ENCODE results near the gene HSP90AB1. TPM values are rescaled to one million over a fixed set of nuclear protein-coding genes. Genes with fewer than 3 reads are reported as not detected.

HSP90AB1 gene
- total RNA-seq, 1 donor from 2014 or later: 914 TPM

DNA sequence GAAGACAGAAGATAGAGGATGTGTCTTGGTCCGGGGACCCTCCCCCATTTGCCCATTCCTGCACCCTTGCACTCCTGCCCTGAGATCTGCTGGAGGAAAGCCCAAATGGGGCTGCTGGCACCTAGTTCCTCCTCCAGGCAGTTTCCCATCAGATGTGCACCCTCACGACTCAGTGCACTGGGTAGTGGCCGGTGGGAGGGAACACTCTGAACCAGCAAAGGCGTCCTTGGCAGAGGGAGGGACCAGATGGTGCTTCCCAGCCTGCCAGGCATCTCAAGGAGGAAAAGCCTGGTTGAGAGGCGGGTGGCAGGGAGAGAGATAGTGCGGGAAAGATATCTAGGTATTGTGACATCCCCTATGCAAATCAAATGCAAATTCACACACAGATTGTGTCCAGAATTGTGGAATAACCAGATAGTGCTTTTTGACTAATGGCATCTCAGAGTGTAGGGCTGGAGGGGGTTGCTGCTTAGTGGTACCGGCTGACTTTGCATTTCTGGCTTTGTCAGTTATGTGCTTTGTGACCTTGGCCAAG, 42.9 kb downstream of the HSP90AB1 start:
- H3K27me3 ChIP-seq (ENCODE audit: insufficient read depth, low read length): peaks cover 39% of the 10 kb centered on the region
- H3K36me3 Mint-ChIP-seq (ENCODE audit: low read depth, unreplicated experiment): peaks cover 4% of the 10 kb centered on the region
- no peak overlapping the region for H3K27ac Mint-ChIP-seq (ENCODE audit: unreplicated experiment)

DNA sequence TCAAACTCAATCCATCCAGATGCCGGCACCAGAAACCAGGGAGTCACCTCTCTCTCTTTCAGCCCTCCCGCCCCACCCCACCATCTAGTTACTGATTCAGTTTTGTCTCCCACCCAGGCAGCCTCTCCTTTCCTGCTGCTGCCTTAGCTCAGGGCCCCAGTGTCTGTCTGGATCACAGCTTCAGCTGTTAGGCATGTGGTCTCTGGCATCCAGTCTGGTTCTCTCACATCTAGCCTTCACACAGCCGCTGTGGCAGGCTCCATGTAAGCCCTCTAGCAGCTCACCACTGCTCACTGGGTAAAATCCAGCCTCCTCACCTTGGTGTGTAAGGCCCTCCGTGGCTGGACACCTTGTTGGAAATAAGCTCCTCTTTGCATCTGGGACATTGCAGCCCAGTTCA, 44.9 kb downstream of the HSP90AB1 start:
- Histone ChIP-seq H3K36me3 (ENCODE audit: insufficient read depth, low read length) (no peaks in the 10 kb centered on the region), H4K20me1 (ENCODE audit: insufficient read depth, low read length) (peaks cover 2% of the 10 kb centered on the region), H3K4me2 (ENCODE audit: low read length) (no peak overlapping the region), H3K9me3 (ENCODE audit: insufficient read depth, low read depth, low read length) (peaks cover 3% of the 10 kb centered on the region), H3K27me3 (ENCODE audit: insufficient read depth, low read length) (peaks cover 52% of the 10 kb centered on the region), H3K4me1 (ENCODE audit: insufficient read depth, low read length) (peaks cover 2% of the 10 kb centered on the region), H3K27ac (ENCODE audit: low read depth, low read length) (no peak overlapping the region), H3K4me3 (ENCODE audit: insufficient read depth, low read depth, low read length) (no peak overlapping the region), H3K79me2 (ENCODE audit: insufficient read depth, low read length) (no peaks in the 10 kb centered on the region), H2AFZ (ENCODE audit: low read depth, low read length) (no peak overlapping the region), H3K9ac (ENCODE audit: low read length) (no peak overlapping the region)
- no peak for FAIRE-seq
- no peak for TF ChIP-seq EZH2 (IDR thresholded peaks at IDR 0.05; ENCODE audit: insufficient read depth, low read length)
- TF ChIP-seq, protein P1, sequence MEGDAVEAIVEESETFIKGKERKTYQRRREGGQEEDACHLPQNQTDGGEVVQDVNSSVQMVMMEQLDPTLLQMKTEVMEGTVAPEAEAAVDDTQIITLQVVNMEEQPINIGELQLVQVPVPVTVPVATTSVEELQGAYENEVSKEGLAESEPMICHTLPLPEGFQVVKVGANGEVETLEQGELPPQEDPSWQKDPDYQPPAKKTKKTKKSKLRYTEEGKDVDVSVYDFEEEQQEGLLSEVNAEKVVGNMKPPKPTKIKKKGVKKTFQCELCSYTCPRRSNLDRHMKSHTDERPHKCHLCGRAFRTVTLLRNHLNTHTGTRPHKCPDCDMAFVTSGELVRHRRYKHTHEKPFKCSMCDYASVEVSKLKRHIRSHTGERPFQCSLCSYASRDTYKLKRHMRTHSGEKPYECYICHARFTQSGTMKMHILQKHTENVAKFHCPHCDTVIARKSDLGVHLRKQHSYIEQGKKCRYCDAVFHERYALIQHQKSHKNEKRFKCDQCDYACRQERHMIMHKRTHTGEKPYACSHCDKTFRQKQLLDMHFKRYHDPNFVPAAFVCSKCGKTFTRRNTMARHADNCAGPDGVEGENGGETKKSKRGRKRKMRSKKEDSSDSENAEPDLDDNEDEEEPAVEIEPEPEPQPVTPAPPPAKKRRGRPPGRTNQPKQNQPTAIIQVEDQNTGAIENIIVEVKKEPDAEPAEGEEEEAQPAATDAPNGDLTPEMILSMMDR (IDR thresholded peaks at IDR 0.05; ENCODE audit: insufficient read depth, low read depth, low read length): no peak
- H3K4me3 Mint-ChIP-seq (ENCODE audit: unreplicated experiment): no peak overlapping the region
- peaks cover 3% of the 10 kb centered on the region for H3K36me3 Mint-ChIP-seq (ENCODE audit: low read depth, unreplicated experiment)
- H3K4me1 Mint-ChIP-seq (ENCODE audit: low read depth, unreplicated experiment): no peaks in the 10 kb centered on the region
- peaks cover 7% of the 10 kb centered on the region for H3K9me3 Mint-ChIP-seq (ENCODE audit: unreplicated experiment)
- DNase-seq (ENCODE audit: low read depth): no peak
- no peak overlapping the region for H3K27ac Mint-ChIP-seq (ENCODE audit: unreplicated experiment)
- H3K27me3 Mint-ChIP-seq (ENCODE audit: low read depth, unreplicated experiment): peaks cover 87% of the 10 kb centered on the region

More for the DNA sequence above, 42.9 kb downstream of the HSP90AB1 start:
- H3K4me3 ChIP-seq (ENCODE audit: insufficient read depth, low read depth, low read length): no peak overlapping the region
- no peaks in the 10 kb centered on the region for H3K36me3 ChIP-seq (ENCODE audit: insufficient read depth, low read length)
- no peak overlapping the region for H3K9ac ChIP-seq (ENCODE audit: low read length)
- TF ChIP-seq, protein P1 (IDR thresholded peaks at IDR 0.05; ENCODE audit: insufficient read depth, low read depth, low read length): no peak
- TF ChIP-seq EZH2 (IDR thresholded peaks at IDR 0.05; ENCODE audit: insufficient read depth, low read length): no peak
- Mint-ChIP-seq H3K4me1 (ENCODE audit: low read depth, unreplicated experiment) (no peaks in the 10 kb centered on the region), H3K9me3 (ENCODE audit: unreplicated experiment) (peaks cover 7% of the 10 kb centered on the region), H3K4me3 (ENCODE audit: unreplicated experiment) (no peak overlapping the region), H3K27me3 (ENCODE audit: low read depth, unreplicated experiment) (peaks cover 88% of the 10 kb centered on the region)
- H2AFZ ChIP-seq (ENCODE audit: low read depth, low read length): no peak overlapping the region
- FAIRE-seq: no peak
- no peak overlapping the region for H3K27ac ChIP-seq (ENCODE audit: low read depth, low read length)
- no peak for DNase-seq (ENCODE audit: low read depth)
- H3K4me1 ChIP-seq (ENCODE audit: insufficient read depth, low read length): no peaks in the 10 kb centered on the region
- no peak overlapping the region for H3K4me2 ChIP-seq (ENCODE audit: low read length)
- no peaks in the 10 kb centered on the region for H3K9me3 ChIP-seq (ENCODE audit: insufficient read depth, low read depth, low read length)
- H4K20me1 ChIP-seq (ENCODE audit: insufficient read depth, low read length): no peaks in the 10 kb centered on the region
- no peaks in the 10 kb centered on the region for H3K79me2 ChIP-seq (ENCODE audit: insufficient read depth, low read length)

DNA sequence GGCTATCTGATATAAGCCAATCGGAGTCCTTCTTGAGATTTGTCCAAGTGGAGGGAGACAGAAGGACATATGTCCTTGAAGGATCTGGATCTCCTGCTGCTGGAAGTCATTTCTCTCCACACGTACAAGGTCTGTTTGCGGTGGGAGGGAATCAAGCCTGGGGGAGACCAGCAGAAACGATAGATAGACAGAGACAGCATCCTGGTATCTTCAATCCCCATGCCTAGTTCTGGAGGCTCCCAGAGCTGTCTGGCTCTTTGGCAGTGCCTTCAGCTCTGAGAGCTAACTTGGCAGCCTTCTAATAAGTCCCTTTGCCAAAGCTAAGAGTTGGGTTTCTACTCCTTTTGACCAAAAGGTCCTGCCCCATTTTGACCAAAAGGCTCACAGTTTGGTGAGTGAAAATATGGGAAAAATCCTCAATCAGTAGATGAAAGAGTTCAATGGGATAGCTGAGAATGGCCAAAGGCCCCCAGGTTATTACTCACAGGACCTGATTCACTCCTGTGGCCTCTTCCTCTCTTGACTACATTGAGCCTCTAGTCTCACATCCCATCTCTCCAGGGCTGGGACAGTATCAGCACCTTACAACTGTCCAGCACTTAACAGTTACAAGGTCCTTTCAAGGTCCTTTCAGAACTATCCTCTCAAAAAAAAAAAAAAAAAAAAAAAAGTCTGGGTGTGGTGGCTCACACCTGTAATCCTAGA, 45.9 kb downstream of the HSP90AB1 start:
- no peak overlapping the region for H3K9ac ChIP-seq (ENCODE audit: low read length)
- peaks cover 5% of the 10 kb centered on the region for H4K20me1 ChIP-seq (ENCODE audit: insufficient read depth, low read length)
- Mint-ChIP-seq H3K27me3 (ENCODE audit: low read depth, unreplicated experiment) (peaks cover 81% of the 10 kb centered on the region), H3K36me3 (ENCODE audit: low read depth, unreplicated experiment) (peaks cover 2% of the 10 kb centered on the region), H3K27ac (ENCODE audit: unreplicated experiment) (no peak overlapping the region), H3K4me3 (ENCODE audit: unreplicated experiment) (no peak overlapping the region), H3K4me1 (ENCODE audit: low read depth, unreplicated experiment) (peaks cover under 1% of the 10 kb centered on the region), H3K9me3 (ENCODE audit: unreplicated experiment) (peaks cover 7% of the 10 kb centered on the region)
- no peaks in the 10 kb centered on the region for H3K36me3 ChIP-seq (ENCODE audit: insufficient read depth, low read length)
- H2AFZ ChIP-seq (ENCODE audit: low read depth, low read length): no peak overlapping the region
- no peak overlapping the region for H3K4me3 ChIP-seq (ENCODE audit: insufficient read depth, low read depth, low read length)
- H3K27me3 ChIP-seq (ENCODE audit: insufficient read depth, low read length): peaks cover 56% of the 10 kb centered on the region
- DNase-seq (ENCODE audit: low read depth): no peak
- peaks cover 10% of the 10 kb centered on the region for H3K4me1 ChIP-seq (ENCODE audit: insufficient read depth, low read length)
- peaks cover 3% of the 10 kb centered on the region for H3K9me3 ChIP-seq (ENCODE audit: insufficient read depth, low read depth, low read length)
- no peak overlapping the region for H3K4me2 ChIP-seq (ENCODE audit: low read length)
- FAIRE-seq: no peak
- no peak for TF ChIP-seq EZH2 (IDR thresholded peaks at IDR 0.05; ENCODE audit: insufficient read depth, low read length)
- TF ChIP-seq, protein P1 (IDR thresholded peaks at IDR 0.05; ENCODE audit: insufficient read depth, low read depth, low read length): no peak
- H3K27ac ChIP-seq (ENCODE audit: low read depth, low read length): no peak overlapping the region
- no peaks in the 10 kb centered on the region for H3K79me2 ChIP-seq (ENCODE audit: insufficient read depth, low read length)

Data from astrocyte (in vitro differentiated cells and primary cell).